K562 (cell line): ENCODE data around the gene STXBP5L. TPM values are rescaled to one million over a fixed set of nuclear protein-coding genes. Genes with fewer than 3 reads are reported as not detected.

Experiments
- ATAC-seq: fragments of 200-7000 bp; cut with Tn5 transposase; 3 replicates; pipeline ENCODE4 v1.9.1; 2020; ENCODE audit warnings: moderate library complexity
- BruUV-seq: library from RNA; stranded (reverse); fragments of 400-500 nt; replicated peaks from 2 replicates; lab custom pipeline; 2021; lab: Mats Ljungman, UMichigan
- CTCF ChIA-PET: fragments of 300-600 bp; formaldehyde crosslinking; extraction: SDS; loops from one replicate; lab custom pipeline; 2021; ENCODE audit warnings: low intra/inter-chr PET ratio; lab: Yijun Ruan, JAX
- POLR2A ChIA-PET: fragments of 300-600, 350-650 bp; sonication (Branson Sonifier 250); formaldehyde crosslinking; extraction: SDS; loops from one replicate; lab custom pipeline; 2021; ENCODE audit warnings: antibody characterized with exemption, inconsistent platforms; lab: Yijun Ruan, JAX
- DNase-seq, 4 experiments: peaks; one replicate each; pipeline versions ENCODE4 v3.0.0 to v3.0.0-alpha.2; 2011 to 2018; ENCODE audit warnings: low spot score in 3 of 4, mixed read lengths in 3 of 4; ENCODE audit errors: extremely low read depth in 1 of 4
- FAIRE-seq: peaks from 2 replicates; lab custom pipeline; 2011; peaks lifted over from hg19 to GRCh38; lab: Jason Lieb, UNC
- H2AFZ ChIP-seq: 2 replicates; pipeline ENCODE4 v1.6.0; 2011; ENCODE audit warnings: low read depth, low read length, control low read depth, inconsistent platforms
- H3K27ac ChIP-seq: fragments of 200-600 bp; 3 replicates; pipeline ENCODE4 v1.8.0; 2011; ENCODE audit warnings: low read depth, mild to moderate bottlenecking, control low read depth, inconsistent platforms, low read length, moderate library complexity, mixed read lengths; ENCODE audit errors: extremely low read depth
- H3K27me3 ChIP-seq, 2 experiments: fragments of 300-600 bp in 1 of 2; 2 replicates in 1 of 2; 3 replicates in 1 of 2; pipeline versions ENCODE4 v1.6.0 to v1.8.0; 2011; ENCODE audit warnings: inconsistent platforms in 2 of 2, low read length in 2 of 2, mild to moderate bottlenecking in 1 of 2, mixed read lengths in 1 of 2, moderate library complexity in 1 of 2; ENCODE audit not compliant: control insufficient read depth in 2 of 2, insufficient read depth in 2 of 2
- H3K36me3 ChIP-seq: fragments of 300-600 bp; 3 replicates; pipeline ENCODE4 v1.8.0; 2011; ENCODE audit warnings: mild to moderate bottlenecking, low read length, inconsistent platforms; ENCODE audit not compliant: control insufficient read depth, insufficient read depth
- H3K4me1 ChIP-seq, 2 experiments: fragments of 200-600 bp in 1 of 2; replicated peaks in 1 of 2; 2 replicates in 1 of 2; 3 replicates in 1 of 2; pipeline versions ENCODE4 v1.5.1 to v1.8.0; 2011; ENCODE audit warnings: inconsistent platforms in 2 of 2, low read length in 2 of 2, mild to moderate bottlenecking in 1 of 2, mixed read lengths in 1 of 2, moderate library complexity in 1 of 2; ENCODE audit not compliant: control insufficient read depth in 2 of 2, insufficient read depth in 2 of 2
- H3K4me2 ChIP-seq: 2 replicates; pipeline ENCODE4 v1.6.1; 2011; ENCODE audit warnings: low read length, control low read depth, inconsistent platforms, mixed read lengths; ENCODE audit not compliant: insufficient read depth
- H3K4me3 ChIP-seq: fragments of 200-600 bp; sonication (generic), shearing (Covaris generic); 2 replicates; pipeline ENCODE4 v1.5.1; 2016; ENCODE audit warnings: control low read depth, inconsistent platforms
- H3K79me2 ChIP-seq: fragments of 200-600 bp; 3 replicates; pipeline ENCODE4 v1.8.0; 2011; ENCODE audit warnings: low read length, inconsistent platforms; ENCODE audit not compliant: control insufficient read depth, insufficient read depth
- H3K9ac ChIP-seq, 2 experiments: 2 replicates each; pipeline versions ENCODE4 v1.6.0 to v1.6.1; 2011; ENCODE audit warnings: low read depth in 2 of 2, low read length in 2 of 2, control low read depth in 1 of 2, inconsistent platforms in 1 of 2, mild to moderate bottlenecking in 1 of 2, mixed read lengths in 1 of 2; ENCODE audit not compliant: insufficient read depth in 1 of 2
- H3K9me1 ChIP-seq: one replicate; pipeline ENCODE4 v1.6.0; 2011; ENCODE audit warnings: inconsistent platforms, mild to moderate bottlenecking, low read length, moderate library complexity; ENCODE audit not compliant: control insufficient read depth, insufficient read depth
- H3K9me3 ChIP-seq: replicated peaks from 2 replicates; pipeline ENCODE4 v1.5.1; 2011; ENCODE audit warnings: low read depth, low read length, inconsistent platforms; ENCODE audit not compliant: control insufficient read depth, insufficient read depth
- H4K20me1 ChIP-seq: replicated peaks from 2 replicates; pipeline ENCODE4 v1.6.1; 2011; ENCODE audit warnings: low read length, inconsistent platforms, mixed read lengths; ENCODE audit not compliant: control insufficient read depth, insufficient read depth
- KHSRP ChIP-seq: fragments of 450-650 bp; IDR thresholded peaks from 2 replicates; pipeline ENCODE4 v1.6.1; 2017
- KLF13 ChIP-seq: fragments of 450-650 bp; IDR thresholded peaks from 2 replicates; pipeline ENCODE4 v1.6.1; 2016; ENCODE audit warnings: missing genetic modification characterization, low read depth, mild to moderate bottlenecking, missing compliant biosample characterization, moderate library complexity, borderline replicate concordance
- MEF2D ChIP-seq: conservative IDR thresholded peaks from 2 replicates; pipeline ENCODE4 v1.6.1; 2016; ENCODE audit warnings: low read depth, missing genetic modification characterization, missing compliant biosample characterization
- RHOXF2B ChIP-seq: fragments of 250-450 bp; sonication (Bioruptor Pico); conservative IDR thresholded peaks from 2 replicates; pipeline ENCODE4 v1.5.1; 2021
- TEAD4 ChIP-seq, 2 experiments: sonication (generic) in 1 of 2; formaldehyde crosslinking in 1 of 2; IDR thresholded peaks; 2 replicates each; pipeline versions ENCODE4 v1.6.1 to v1.8.0; 2012 to 2022; ENCODE audit warnings: borderline replicate concordance in 1 of 2, inconsistent platforms in 1 of 2, low read length in 1 of 2, mild to moderate bottlenecking in 1 of 2, missing genetic modification reagents in 1 of 2
- ZNF24 ChIP-seq: fragments of 450-650 bp; IDR thresholded peaks from 2 replicates; pipeline ENCODE4 v1.6.1; 2016
- ZNF644 ChIP-seq: fragments of 200-800 bp; sonication (Bioruptor generic); IDR thresholded peaks from 2 replicates; pipeline ENCODE4 v1.6.1; 2016; ENCODE audit warnings: low read depth, missing genetic modification characterization, missing compliant biosample characterization
- ZNF696 ChIP-seq: fragments of 250-450 bp; sonication (Bioruptor Pico); conservative IDR thresholded peaks from 2 replicates; pipeline ENCODE4 v1.4.0; 2020; ENCODE audit warnings: mild to moderate bottlenecking, moderate library complexity
- WGBS: fragments of 100-300 bp; shearing (Covaris generic); methylation state at CpG from one replicate; pipeline ENCODE4 v1.1.6; 2016; ENCODE audit warnings: low coverage, mixed read lengths; ENCODE audit not compliant: insufficient coverage; ENCODE audit errors: missing lambda C conversion rate; 5-methylcytosine and 5-hydroxymethylcytosine counted together
- in situ Hi-C: fragments of 300-500 bp; cut with MboI; formaldehyde crosslinking; loops from 4 replicates; pipeline ENCODE4 v1.15.0; 2018; ENCODE audit warnings: inconsistent platforms, mixed read lengths
- intact Hi-C: fragments of 100-400 bp; cut with micrococcal nuclease; formaldehyde crosslinking; loops from 2 replicates; pipeline ENCODE4 v1.14.2; 2022
- polyA plus RNA-seq, 8 experiments: library from polyadenylated mRNA; depleted of rRNA in 4 of 8; stranded (reverse) in 5 of 8; unstranded in 3 of 8; fragments of >200 nt; fragmentation: Nextera tagmentation in 2 of 8; fragmentation: Illumina TruSeq in 1 of 8; extraction: Ambion mirVana in 2 of 8; extraction: Trizol in 1 of 8; gene quantifications; 2 replicates each; pipeline versions ENCODE4 v1.2.1 to v1.2.3, GENCODE V29; 2011 to 2014; ENCODE audit warnings: inconsistent platforms in 1 of 8, missing spikeins in 1 of 8
- total RNA-seq, 7 experiments: library from RNA; depleted of rRNA in 6 of 7; stranded (reverse); fragments of >200 nt in 6 of 7; fragmentation: Illumina TruSeq in 2 of 7; extraction: Trizol in 2 of 7; gene quantifications; 2 replicates each; pipeline versions ENCODE4 v1.2.1 to v1.2.3, GENCODE V29; 2011 to 2021; ENCODE audit warnings: low replicate concordance in 1 of 7
- TF ChIP-seq, protein P1 (sequence below): fragments of 250-450 bp; sonication (Bioruptor Pico); IDR thresholded peaks from 2 replicates; pipeline ENCODE4 v1.8.0; 2022; ENCODE audit warnings: inconsistent platforms
- TF ChIP-seq, protein P2 (sequence below): fragments of 250-450 bp; sonication (Bioruptor Pico); IDR thresholded peaks from 2 replicates; pipeline ENCODE4 v1.6.1; 2021; ENCODE audit warnings: mild to moderate bottlenecking

STXBP5L gene
- total and polyA plus RNA-seq, 9 of the 15 experiments (the other 6 are each of a cell fraction or from before 2014, with no cell fraction given) = 0.03 to 0.04 (median 0.03) TPM; not detected in 6

DNA sequence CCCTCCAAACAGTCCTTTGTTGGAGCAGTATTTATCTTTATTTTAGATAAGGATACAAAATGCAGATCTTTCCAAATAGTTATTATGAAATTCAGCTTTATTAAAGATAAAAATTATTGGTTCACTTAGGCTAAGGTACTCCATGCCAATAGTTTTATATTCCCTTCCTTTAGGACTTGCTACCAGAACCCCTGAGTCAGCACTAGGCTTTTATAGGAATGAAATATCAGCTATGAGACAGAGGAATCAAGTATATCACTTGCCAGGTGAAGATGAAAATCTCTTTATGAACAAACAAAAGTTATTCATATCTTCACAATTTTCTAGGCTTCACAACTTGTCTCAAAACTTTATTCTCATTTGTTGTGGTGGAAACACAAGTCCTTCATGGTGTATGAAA, 416.3 kb downstream of the STXBP5L start (continued):
- TF ChIP-seq, protein P1, sequence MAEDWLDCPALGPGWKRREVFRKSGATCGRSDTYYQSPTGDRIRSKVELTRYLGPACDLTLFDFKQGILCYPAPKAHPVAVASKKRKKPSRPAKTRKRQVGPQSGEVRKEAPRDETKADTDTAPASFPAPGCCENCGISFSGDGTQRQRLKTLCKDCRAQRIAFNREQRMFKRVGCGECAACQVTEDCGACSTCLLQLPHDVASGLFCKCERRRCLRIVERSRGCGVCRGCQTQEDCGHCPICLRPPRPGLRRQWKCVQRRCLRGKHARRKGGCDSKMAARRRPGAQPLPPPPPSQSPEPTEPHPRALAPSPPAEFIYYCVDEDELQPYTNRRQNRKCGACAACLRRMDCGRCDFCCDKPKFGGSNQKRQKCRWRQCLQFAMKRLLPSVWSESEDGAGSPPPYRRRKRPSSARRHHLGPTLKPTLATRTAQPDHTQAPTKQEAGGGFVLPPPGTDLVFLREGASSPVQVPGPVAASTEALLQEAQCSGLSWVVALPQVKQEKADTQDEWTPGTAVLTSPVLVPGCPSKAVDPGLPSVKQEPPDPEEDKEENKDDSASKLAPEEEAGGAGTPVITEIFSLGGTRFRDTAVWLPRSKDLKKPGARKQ (CRISPR knock-in tag) = no peak

- no peaks in the 10 kb centered on the region for H3K36me3 ChIP-seq
- no peak for ATAC-seq
- in situ Hi-C loops = no loop called here
- no peak for TF ChIP-seq ZNF24
- no peak for TF ChIP-seq KLF13 (tag)
- no peak for TF ChIP-seq RHOXF2B (CRISPR knock-in tag)
- TF ChIP-seq KHSRP = no peak
- no peak for TF ChIP-seq TEAD4 (IDR thresholded peaks at IDR 0.05; ENCODE audit: low read length)
- TF ChIP-seq TEAD4 (CRISPR knock-in tag; IDR thresholded peaks at IDR 0.05; ENCODE audit: borderline replicate concordance) = no peak
- TF ChIP-seq, protein P2, sequence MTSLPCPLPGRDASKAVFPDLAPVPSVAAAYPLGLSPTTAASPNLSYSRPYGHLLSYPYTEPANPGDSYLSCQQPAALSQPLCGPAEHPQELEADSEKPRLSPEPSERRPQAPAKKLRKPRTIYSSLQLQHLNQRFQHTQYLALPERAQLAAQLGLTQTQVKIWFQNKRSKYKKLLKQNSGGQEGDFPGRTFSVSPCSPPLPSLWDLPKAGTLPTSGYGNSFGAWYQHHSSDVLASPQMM (CRISPR knock-in tag) = no peak
- TF ChIP-seq MEF2D (tag) = no peak
- no peak for TF ChIP-seq ZNF644 (tag)
- no peak for TF ChIP-seq ZNF696 (CRISPR knock-in tag)
- TF ChIP-seq, all 486 proteins: peak for 0
- H3K9ac ChIP-seq = no peak overlapping the region
- 0% methylated on average over 1 of the region's 1 CpG for WGBS
- no TSS peak for BruUV-seq
- no peak overlapping the region for H3K4me3 ChIP-seq
- intact Hi-C loops = no loop called here
- no peaks in the 10 kb centered on the region for H4K20me1 ChIP-seq
- H3K9me1 ChIP-seq = no peaks in the 10 kb centered on the region
- H2AFZ ChIP-seq = no peak overlapping the region
- H3K27me3 ChIP-seq = no peaks in the 10 kb centered on the region
- no peaks in the 10 kb centered on the region for H3K9me3 ChIP-seq
- H3K4me1 ChIP-seq = no peaks in the 10 kb centered on the region
- ChIA-PET CTCF (no interaction called here), POLR2A (no interaction called here)
- DNase-seq (no peak), FAIRE-seq (no peak)
- H3K27ac ChIP-seq = no peak overlapping the region
- no peak overlapping the region for H3K4me2 ChIP-seq
- H3K79me2 ChIP-seq = no peaks in the 10 kb centered on the region
Observed at GRCh38 chr3:121330118-121330517, 422.1 kb downstream of the STXBP5L start.
